Mesendoderm (in vitro differentiated cells): ENCODE measurements around the gene KCNG3.

Source experiments
- DNase-seq: peaks from one replicate; pipeline ENCODE4 v3.0.0; 2013
- H2AK5ac ChIP-seq: 2 replicates; pipeline ENCODE4 v1.6.1; 2013; ENCODE audit warnings: low read length, inconsistent platforms
- H2BK120ac ChIP-seq: 2 replicates; pipeline ENCODE4 v1.6.1; 2013; ENCODE audit warnings: low read depth, mild to moderate bottlenecking, low read length, moderate library complexity, mixed read lengths
- H2BK15ac ChIP-seq: replicated peaks from 2 replicates; pipeline ENCODE4 v1.6.1; 2013; ENCODE audit warnings: low read depth, mild to moderate bottlenecking, moderate library complexity
- H2BK5ac ChIP-seq: 2 replicates; pipeline ENCODE4 v1.6.1; 2013; ENCODE audit warnings: low read length, inconsistent platforms
- H3K18ac ChIP-seq: 2 replicates; pipeline ENCODE4 v1.6.1; 2013; ENCODE audit warnings: mild to moderate bottlenecking, low read length, mixed read lengths
- H3K23ac ChIP-seq: one replicate; pipeline ENCODE4 v1.6.1; 2013; ENCODE audit warnings: low read length
- H3K27ac ChIP-seq: 2 replicates; pipeline ENCODE4 v1.5.1; 2013; ENCODE audit warnings: low read depth, mild to moderate bottlenecking, inconsistent platforms, low read length, moderate library complexity
- H3K27me3 ChIP-seq: 2 replicates; pipeline ENCODE4 v1.6.1; 2013; ENCODE audit warnings: low read length, control low read depth, mild to moderate bottlenecking, inconsistent platforms; ENCODE audit not compliant: insufficient read depth, poor library complexity
- H3K36me3 ChIP-seq: 2 replicates; pipeline ENCODE4 v1.6.1; 2013; ENCODE audit warnings: low read length, inconsistent platforms; ENCODE audit not compliant: control insufficient read depth, insufficient read depth
- H3K4ac ChIP-seq: one replicate; pipeline ENCODE4 v1.6.1; 2013; ENCODE audit warnings: low read depth, mild to moderate bottlenecking, low read length, moderate library complexity
- H3K4me1 ChIP-seq: 2 replicates; pipeline ENCODE4 v1.6.1; 2013; ENCODE audit warnings: low read depth, low read length, inconsistent platforms; ENCODE audit not compliant: control insufficient read depth
- H3K4me2 ChIP-seq: 2 replicates; pipeline ENCODE4 v1.6.1; 2013; ENCODE audit warnings: low read length
- H3K4me3 ChIP-seq: 2 replicates; pipeline ENCODE4 v1.5.1; 2013; ENCODE audit warnings: mild to moderate bottlenecking, low read length
- H3K56ac ChIP-seq: one replicate; pipeline ENCODE4 v1.6.1; 2013; ENCODE audit warnings: low read length
- H3K79me1 ChIP-seq: 2 replicates; pipeline ENCODE4 v1.6.1; 2013; ENCODE audit warnings: low read length, inconsistent platforms
- H3K79me2 ChIP-seq: 2 replicates; pipeline ENCODE4 v1.6.1; 2013; ENCODE audit warnings: mild to moderate bottlenecking, low read length; ENCODE audit not compliant: control insufficient read depth, insufficient read depth
- H3K9ac ChIP-seq: 2 replicates; pipeline ENCODE4 v1.6.1; 2013; ENCODE audit warnings: low read length, inconsistent platforms
- H4K5ac ChIP-seq: one replicate; pipeline ENCODE4 v1.6.1; 2013; ENCODE audit warnings: low read length
- H4K8ac ChIP-seq: one replicate; pipeline ENCODE4 v1.6.1; 2013; ENCODE audit warnings: low read depth, mild to moderate bottlenecking, control low read depth, low read length, moderate library complexity
- WGBS: extraction: QIAGEN DNeasy Blood & Tissue Kit; methylation state at CpG from one replicate; pipeline ENCODE4 v1.1.7; 2013; ENCODE audit warnings: low lambda C conversion rate, missing lambda C conversion rate; ENCODE audit not compliant: insufficient coverage; ENCODE audit errors: extremely low coverage; 5-methylcytosine and 5-hydroxymethylcytosine counted together

KCNG3 gene

DNA sequence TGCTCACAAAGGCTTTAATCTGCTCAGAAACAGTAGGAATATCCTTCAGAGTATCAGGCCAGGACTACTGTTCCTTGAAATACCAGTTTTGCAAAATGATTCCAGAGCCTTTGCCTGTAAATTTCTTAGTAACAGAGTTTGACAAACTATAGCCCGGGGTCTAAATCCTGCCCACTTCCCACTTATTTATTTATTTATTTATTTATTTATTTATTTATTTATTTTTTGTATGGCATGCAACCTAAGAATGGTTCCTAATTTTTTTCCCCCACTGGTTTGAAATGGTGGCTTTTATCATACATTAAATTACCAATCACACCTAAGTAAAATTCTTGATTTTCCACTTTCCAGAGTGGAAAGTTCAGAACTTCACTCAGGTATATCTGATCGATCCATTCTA, 45.6 kb downstream of the KCNG3 start:
- no peak overlapping the region for H3K18ac ChIP-seq
- no peak overlapping the region for H4K8ac ChIP-seq
- no peak overlapping the region for H3K4ac ChIP-seq
- H3K27me3 ChIP-seq = no peaks in the 10 kb centered on the region
- no peak overlapping the region for H4K5ac ChIP-seq
- H3K4me3 ChIP-seq = no peak overlapping the region
- peaks cover 2% of the 10 kb centered on the region for H3K79me1 ChIP-seq
- no peak overlapping the region for H2BK15ac ChIP-seq
- H2BK120ac ChIP-seq = no peak overlapping the region
- no peak overlapping the region for H3K4me2 ChIP-seq
- no peak for DNase-seq
- no peak overlapping the region for H3K23ac ChIP-seq
- no peak overlapping the region for H3K27ac ChIP-seq
- no peak overlapping the region for H2AK5ac ChIP-seq
- H3K9ac ChIP-seq = no peak overlapping the region
- WGBS = no CpG with 5 or more reads among the region's 2 CpGs
- no peaks in the 10 kb centered on the region for H3K4me1 ChIP-seq
- H3K36me3 ChIP-seq = no peaks in the 10 kb centered on the region
- peaks cover 3% of the 10 kb centered on the region for H3K79me2 ChIP-seq
- H2BK5ac ChIP-seq = no peak overlapping the region
- no peak overlapping the region for H3K56ac ChIP-seq

DNA sequence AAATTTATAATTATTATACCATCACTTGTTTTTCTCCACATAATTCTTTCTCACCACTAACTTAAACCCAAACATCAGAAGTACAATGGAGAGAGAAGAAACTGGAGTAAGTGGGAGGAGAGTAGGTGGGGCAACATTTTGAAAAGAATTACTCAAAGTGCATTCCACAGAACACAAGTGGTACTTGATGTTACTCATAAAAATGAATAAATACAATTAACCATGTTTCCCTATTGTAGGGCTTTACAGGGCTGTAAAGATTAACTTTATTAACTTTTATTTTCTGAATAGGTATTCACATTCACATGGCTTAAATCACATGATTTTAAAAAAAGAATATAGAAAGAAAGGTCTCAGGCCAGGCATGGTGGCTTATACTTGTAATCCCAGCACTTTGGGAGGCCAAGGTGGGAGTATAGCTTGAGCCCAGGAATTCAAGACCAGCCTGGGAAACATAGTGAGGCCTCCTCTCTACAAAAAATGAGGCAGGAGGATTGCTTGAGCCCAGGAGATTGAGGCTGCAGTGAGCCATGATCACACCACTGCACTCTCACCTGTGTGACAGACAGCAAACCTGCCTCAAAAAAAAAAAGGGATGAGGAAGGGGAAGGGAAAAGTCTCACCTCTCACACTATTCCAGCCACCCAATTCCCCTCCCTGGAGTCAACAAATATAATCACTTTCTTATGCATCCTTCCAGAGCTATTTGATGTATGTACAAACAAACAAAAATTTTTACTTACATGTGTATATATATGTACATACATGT, 47.1 kb downstream of the KCNG3 start:
- no peaks in the 10 kb centered on the region for H3K4me1 ChIP-seq
- peaks cover 3% of the 10 kb centered on the region for H3K79me2 ChIP-seq
- no peak overlapping the region for H3K4ac ChIP-seq
- no peak overlapping the region for H2BK120ac ChIP-seq
- H3K9ac ChIP-seq = no peak overlapping the region
- H3K27me3 ChIP-seq = no peaks in the 10 kb centered on the region
- H3K4me2 ChIP-seq = no peak overlapping the region
- H3K36me3 ChIP-seq = no peaks in the 10 kb centered on the region
- no peak overlapping the region for H4K8ac ChIP-seq
- no peak overlapping the region for H2AK5ac ChIP-seq
- no peak overlapping the region for H2BK15ac ChIP-seq
- peaks cover 2% of the 10 kb centered on the region for H3K79me1 ChIP-seq
- DNase-seq = no peak
- no peak overlapping the region for H3K18ac ChIP-seq
- H3K27ac ChIP-seq = no peak overlapping the region
- H3K4me3 ChIP-seq = no peak overlapping the region
- no peak overlapping the region for H3K56ac ChIP-seq
- no peak overlapping the region for H3K23ac ChIP-seq
- no peak overlapping the region for H2BK5ac ChIP-seq
- H4K5ac ChIP-seq = no peak overlapping the region

DNA sequence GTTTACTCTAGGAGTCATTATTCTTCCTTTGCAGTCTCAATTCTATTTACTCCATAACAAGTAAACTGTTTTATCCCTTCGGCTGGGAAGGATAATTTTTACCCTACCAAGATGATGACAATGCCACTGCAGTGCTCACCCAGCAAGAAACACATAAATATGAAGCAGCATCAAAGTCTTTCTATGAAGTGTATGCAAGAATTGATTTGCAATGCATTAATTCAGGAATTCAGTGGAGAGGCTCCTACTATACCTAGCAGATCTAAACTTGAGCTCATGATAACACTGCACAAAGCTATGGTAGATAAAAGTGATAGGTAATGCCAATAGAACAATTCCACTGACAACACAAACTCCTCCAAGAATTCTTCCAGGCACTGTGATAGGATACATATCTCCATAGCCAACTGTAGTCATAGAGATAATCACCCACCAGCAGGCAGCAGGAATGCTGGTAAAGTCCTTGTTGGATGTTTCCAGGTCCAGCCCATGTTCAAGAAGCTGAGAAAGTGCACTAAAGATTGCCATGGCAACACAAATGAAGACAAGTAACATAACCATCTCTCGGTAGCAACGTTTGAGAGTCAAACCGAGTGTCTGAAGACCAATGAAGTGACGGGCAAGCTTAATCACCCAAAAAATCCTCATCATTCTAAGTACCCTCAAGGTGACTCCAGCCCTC, 49.9 kb downstream of the KCNG3 start:
- Histone ChIP-seq H3K4me2 (no peak overlapping the region), H3K4ac (no peak overlapping the region), H3K79me1 (peaks cover 2% of the 10 kb centered on the region), H3K27ac (no peak overlapping the region), H3K18ac (no peak overlapping the region), H2BK5ac (no peak overlapping the region), H3K4me3 (no peak overlapping the region), H2BK15ac (no peak overlapping the region), H3K27me3 (no peaks in the 10 kb centered on the region), H3K23ac (no peak overlapping the region), H2AK5ac (no peak overlapping the region), H3K9ac (no peak overlapping the region), H2BK120ac (no peak overlapping the region), H3K79me2 (peaks cover 3% of the 10 kb centered on the region), H3K36me3 (no peaks in the 10 kb centered on the region), H3K4me1 (no peaks in the 10 kb centered on the region), H4K5ac (no peak overlapping the region), H3K56ac (no peak overlapping the region), H4K8ac (peak overlapping the region; percentile 56)
- DNase-seq = peak; percentile 66
- no CpG with 5 or more reads among the region's 5 CpGs for WGBS

GRCh38 chr2:42442774-42443173, 51.0 kb downstream of the KCNG3 start:
- Histone ChIP-seq H3K36me3 (no peaks in the 10 kb centered on the region), H3K23ac (no peak overlapping the region), H3K27ac (no peak overlapping the region), H3K27me3 (no peaks in the 10 kb centered on the region), H3K4ac (no peak overlapping the region), H3K79me1 (no peaks in the 10 kb centered on the region), H3K79me2 (peaks cover 2% of the 10 kb centered on the region), H3K9ac (no peak overlapping the region), H3K18ac (no peak overlapping the region), H2AK5ac (no peak overlapping the region), H2BK120ac (no peak overlapping the region), H3K4me3 (no peak overlapping the region), H2BK5ac (no peak overlapping the region), H3K56ac (no peak overlapping the region), H4K8ac (no peak overlapping the region), H3K4me2 (no peak overlapping the region), H4K5ac (no peak overlapping the region), H2BK15ac (no peak overlapping the region), H3K4me1 (no peaks in the 10 kb centered on the region)
- no peak for DNase-seq
- WGBS = no CpG with 5 or more reads among the region's 2 CpGs

DNA sequence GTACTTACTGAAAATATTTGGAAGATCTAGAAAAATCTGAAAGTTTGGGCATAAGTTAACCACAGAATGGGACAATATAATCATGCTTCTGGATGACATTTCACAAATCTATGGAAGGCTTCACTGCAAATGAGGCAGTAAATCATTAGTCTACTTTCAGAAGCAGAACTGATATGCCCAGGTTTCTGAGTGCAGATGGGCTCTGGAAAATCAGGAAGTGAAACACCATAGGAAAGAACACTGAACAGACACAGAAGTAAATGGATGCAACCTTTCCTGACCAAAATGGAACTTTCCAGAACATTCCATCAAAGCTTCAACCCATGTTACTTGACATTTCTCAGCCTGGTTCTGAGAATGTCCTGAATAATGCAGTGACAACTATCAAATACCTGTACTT, 55.1 kb downstream of the KCNG3 start:
- Histone ChIP-seq H2AK5ac (no peak overlapping the region), H3K9ac (no peak overlapping the region), H2BK15ac (no peak overlapping the region), H3K56ac (no peak overlapping the region), H2BK120ac (no peak overlapping the region), H3K4me2 (no peak overlapping the region), H3K27me3 (no peaks in the 10 kb centered on the region), H3K4ac (no peak overlapping the region), H3K23ac (no peak overlapping the region), H4K8ac (no peak overlapping the region), H3K79me1 (no peaks in the 10 kb centered on the region), H2BK5ac (no peak overlapping the region), H3K27ac (no peak overlapping the region), H3K79me2 (peaks cover 2% of the 10 kb centered on the region), H3K36me3 (no peaks in the 10 kb centered on the region), H3K18ac (no peak overlapping the region), H3K4me3 (no peak overlapping the region), H3K4me1 (no peaks in the 10 kb centered on the region), H4K5ac (no peak overlapping the region)
- DNase-seq = no peak

- Histone ChIP-seq H2BK5ac (no peak overlapping the region), H3K56ac (no peak overlapping the region), H3K18ac (no peak overlapping the region), H3K4me1 (no peaks in the 10 kb centered on the region), H3K36me3 (no peaks in the 10 kb centered on the region), H3K4ac (no peak overlapping the region), H3K27me3 (no peaks in the 10 kb centered on the region), H2BK120ac (no peak overlapping the region), H4K8ac (no peak overlapping the region), H4K5ac (no peak overlapping the region), H3K79me2 (peaks cover 2% of the 10 kb centered on the region), H3K4me3 (no peak overlapping the region), H3K4me2 (no peak overlapping the region), H3K23ac (no peak overlapping the region), H2AK5ac (no peak overlapping the region), H2BK15ac (no peak overlapping the region), H3K27ac (no peak overlapping the region), H3K9ac (no peak overlapping the region), H3K79me1 (no peaks in the 10 kb centered on the region)
- WGBS = no CpG with 5 or more reads among the region's 2 CpGs
- DNase-seq = no peak
Measured at GRCh38 chr2:42436370-42436769, 57.4 kb downstream of the KCNG3 start.
